Spleen (tissue), 11 donors: ENCODE results near the gene MCL1. TPM values are rescaled to one million over a fixed set of nuclear protein-coding genes. Genes with fewer than 3 reads are reported as not detected.
"Not testable (repeated sequence)": the region's sequence is repeated elsewhere in the genome, so short reads cannot be mapped to it uniquely, and the experiment has no call there.

Source experiments
- DNase-seq: peaks from one replicate; pipeline ENCODE4 v3.0.0-alpha.2; 2020
- H3K27ac ChIP-seq, 8 donors: fragments of 200-600 bp; sonication (generic) in 7 of 8; 1 replicate in 4 of 8; 2 replicates in 4 of 8; pipeline versions ENCODE4 v1.5.0 to v1.8.0; 2016 to 2021; ENCODE audit warnings: inconsistent platforms in 4 of 8, mild to moderate bottlenecking in 4 of 8, moderate library complexity in 1 of 8
- H3K27me3 ChIP-seq, 7 donors: fragments of 200-600 bp; sonication (generic) in 6 of 7; replicated peaks in 1 of 7; 1 replicate in 4 of 7; 2 replicates in 3 of 7; pipeline versions ENCODE4 v1.5.0 to v1.8.0; 2016 to 2021; ENCODE audit warnings: inconsistent platforms in 3 of 7, mild to moderate bottlenecking in 1 of 7
- H3K36me3 ChIP-seq, 6 donors: fragments of 200-600 bp; sonication (generic) in 5 of 6; 1 replicate in 4 of 6; 2 replicates in 2 of 6; pipeline versions ENCODE4 v1.5.0 to v1.8.0; 2016 to 2021; ENCODE audit warnings: inconsistent platforms in 2 of 6
- H3K4me1 ChIP-seq, 6 donors: fragments of 200-600 bp; sonication (generic) in 5 of 6; 1 replicate in 3 of 6; 2 replicates in 3 of 6; pipeline versions ENCODE4 v1.5.0 to v1.8.0; 2016 to 2021; ENCODE audit warnings: inconsistent platforms in 3 of 6
- H3K4me3 ChIP-seq, 8 donors: fragments of 200-600 bp; sonication (generic) in 7 of 8; 1 replicate in 4 of 8; 2 replicates in 4 of 8; pipeline versions ENCODE4 v1.5.0 to v1.8.0; 2016 to 2021; ENCODE audit warnings: inconsistent platforms in 4 of 8, mild to moderate bottlenecking in 4 of 8, moderate library complexity in 2 of 8
- H3K9me3 ChIP-seq, 8 donors: fragments of 200-600 bp; sonication (generic) in 7 of 8; 1 replicate in 4 of 8; 2 replicates in 4 of 8; pipeline versions ENCODE4 v1.5.0 to v1.8.0; 2016 to 2021; ENCODE audit warnings: inconsistent platforms in 4 of 8
- POLR2A ChIP-seq, 3 donors: fragments of 450-650 bp; IDR thresholded peaks; one replicate each; pipeline ENCODE4 v1.5.1; 2017; ENCODE audit warnings: antibody characterized with exemption in 3 of 3, mild to moderate bottlenecking in 1 of 3
- POLR2AphosphoS5 ChIP-seq, 3 donors: sonication (generic); formaldehyde crosslinking; IDR thresholded peaks; one replicate each; pipeline ENCODE4 v1.5.1; 2017; ENCODE audit warnings: antibody characterized with exemption in 3 of 3
- WGBS, 5 donors: extraction: QIAGEN DNeasy Blood & Tissue Kit in 3 of 5; methylation state at CpG; one replicate each; pipeline versions ENCODE4 v1.1.5 to v1.1.7; 2013 to 2018; 5-methylcytosine and 5-hydroxymethylcytosine counted together
- intact Hi-C: fragments of 100-400 bp; cut with DNase I; formaldehyde crosslinking; loops from one replicate; pipeline ENCODE4 v1.15.0; 2023; ENCODE audit warnings: low total_unique reads
- polyA plus RNA-seq, 3 donors: library from polyadenylated mRNA; stranded (reverse); fragments of 200-250 nt; gene quantifications; one replicate each; pipeline ENCODE4 v1.2.1, GENCODE V29; 2013
- total RNA-seq, 7 donors: library from RNA; depleted of rRNA in 3 of 7; stranded (reverse); fragments of >200 nt in 3 of 7; fragmentation: NEBNext Ultra II Directional in 4 of 7; extraction: Animal tissue kit (Norgen Biotek cat#: 25700) in 4 of 7; gene quantifications; one replicate each; pipeline versions ENCODE4 v1.1.0 to v1.2.1, GENCODE V29; 2016 to 2021
- TF ChIP-seq, protein P1 (sequence below), 11 experiments: fragments of 200-600 bp in 7 of 11; fragments of 450-650 bp in 4 of 11; sonication (generic) in 4 of 11; IDR thresholded peaks in 8 of 11; conservative IDR thresholded peaks in 3 of 11; 1 replicate in 7 of 11; 2 replicates in 4 of 11; pipeline versions ENCODE4 v1.4.0 to v1.8.0; 2016 to 2021; ENCODE audit warnings: antibody characterized with exemption in 11 of 11, inconsistent platforms in 4 of 11, mild to moderate bottlenecking in 1 of 11
- donor health status: healthy with polysubstance abuse.
- donor health status: DM: no; HTN: no; CAD: no; lungs with moderate emphysema.
- donor health status: DM: no; HTN: no; CAD: no.
- donor health status: Bipolar disorder and iron deficiency.
- donor health status: healthy.
- donor health status: DM: no; HTN: no; CAD: no.
- donor health status: DM: yes; HTN: yes; CAD: no.

MCL1 gene
- total and polyA plus RNA-seq, 10 donors = 75.8 to 435 (median 299) TPM

- H3K27ac ChIP-seq = peak overlapping the region; percentile 93 to 100 (median 100)
- peak overlapping the region; percentile 2 to 70 (median 34) for H3K4me3 ChIP-seq
- peak in 2 of 3 donors; percentile 59 to 61 for TF ChIP-seq POLR2AphosphoS5 (IDR thresholded peaks at IDR 0.05)
- TF ChIP-seq POLR2A (IDR thresholded peaks at IDR 0.05) = no peak
- TF ChIP-seq, protein P1, sequence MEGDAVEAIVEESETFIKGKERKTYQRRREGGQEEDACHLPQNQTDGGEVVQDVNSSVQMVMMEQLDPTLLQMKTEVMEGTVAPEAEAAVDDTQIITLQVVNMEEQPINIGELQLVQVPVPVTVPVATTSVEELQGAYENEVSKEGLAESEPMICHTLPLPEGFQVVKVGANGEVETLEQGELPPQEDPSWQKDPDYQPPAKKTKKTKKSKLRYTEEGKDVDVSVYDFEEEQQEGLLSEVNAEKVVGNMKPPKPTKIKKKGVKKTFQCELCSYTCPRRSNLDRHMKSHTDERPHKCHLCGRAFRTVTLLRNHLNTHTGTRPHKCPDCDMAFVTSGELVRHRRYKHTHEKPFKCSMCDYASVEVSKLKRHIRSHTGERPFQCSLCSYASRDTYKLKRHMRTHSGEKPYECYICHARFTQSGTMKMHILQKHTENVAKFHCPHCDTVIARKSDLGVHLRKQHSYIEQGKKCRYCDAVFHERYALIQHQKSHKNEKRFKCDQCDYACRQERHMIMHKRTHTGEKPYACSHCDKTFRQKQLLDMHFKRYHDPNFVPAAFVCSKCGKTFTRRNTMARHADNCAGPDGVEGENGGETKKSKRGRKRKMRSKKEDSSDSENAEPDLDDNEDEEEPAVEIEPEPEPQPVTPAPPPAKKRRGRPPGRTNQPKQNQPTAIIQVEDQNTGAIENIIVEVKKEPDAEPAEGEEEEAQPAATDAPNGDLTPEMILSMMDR (IDR thresholded peaks at IDR 0.05 in 8 of 11, conservative IDR thresholded peaks at IDR 0.05 in 3 of 11) = no peak
- H3K36me3 ChIP-seq = peaks cover 0 to 43% (median 22%) of the 10 kb centered on the region in 6 donors
- intact Hi-C loops = no loop called here
- peak; percentile 88 for DNase-seq
- no peaks in the 10 kb centered on the region for H3K9me3 ChIP-seq
- H3K27me3 ChIP-seq = no peaks in the 10 kb centered on the region
- 7 to 11% (median 9%) methylated on average over 10 of the region's 10 CpGs for WGBS, 5 donors
- H3K4me1 ChIP-seq = peaks cover 89 to 100% (median 100%) of the 10 kb centered on the region in 6 donors
These were observed 11.5 kb downstream of the MCL1 start for GRCh38 chr1:150567717-150568593.

DNA sequence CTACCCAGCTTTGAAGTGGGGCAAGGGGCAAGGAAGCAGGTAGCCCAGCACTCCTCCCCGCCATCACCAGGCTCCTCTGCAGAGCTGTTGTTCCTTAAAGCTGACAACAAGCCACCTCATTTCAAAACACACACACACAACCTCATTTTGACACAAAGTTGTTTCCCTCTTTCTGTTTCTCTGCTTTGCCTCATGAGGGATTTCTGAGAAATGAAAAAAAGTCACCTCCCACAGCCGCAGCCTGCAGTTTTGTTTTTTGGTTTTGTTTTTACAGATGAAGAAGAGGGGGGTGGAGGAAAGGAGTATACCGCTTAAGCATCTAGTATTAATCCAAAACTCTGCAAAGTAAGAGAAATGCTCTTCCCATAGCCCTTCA lies 12.1 kb downstream of the MCL1 start:
- H3K4me3 ChIP-seq = peak overlapping the region; percentile 2 to 70 (median 34)
- peak overlapping the region; percentile 93 to 100 (median 100) for H3K27ac ChIP-seq
- intact Hi-C loops = no loop called here
- H3K36me3 ChIP-seq = peaks cover 0 to 37% (median 16%) of the 10 kb centered on the region in 6 donors
- 2 to 12% (median 10%) methylated on average over 3 of the region's 3 CpGs for WGBS, 5 donors
- peak; percentile 86 for DNase-seq
- H3K9me3 ChIP-seq = no peaks in the 10 kb centered on the region
- peak in 1 of 3 donors; percentile 15 for TF ChIP-seq POLR2A (IDR thresholded peaks at IDR 0.05)
- TF ChIP-seq POLR2AphosphoS5 (IDR thresholded peaks at IDR 0.05) = peak in 1 of 3 donors; percentile 61
- TF ChIP-seq, protein P1 (IDR thresholded peaks at IDR 0.05 in 8 of 11, conservative IDR thresholded peaks at IDR 0.05 in 3 of 11) = no peak
- H3K4me1 ChIP-seq = peaks cover 89 to 100% (median 100%) of the 10 kb centered on the region in 6 donors
- no peaks in the 10 kb centered on the region for H3K27me3 ChIP-seq

DNA sequence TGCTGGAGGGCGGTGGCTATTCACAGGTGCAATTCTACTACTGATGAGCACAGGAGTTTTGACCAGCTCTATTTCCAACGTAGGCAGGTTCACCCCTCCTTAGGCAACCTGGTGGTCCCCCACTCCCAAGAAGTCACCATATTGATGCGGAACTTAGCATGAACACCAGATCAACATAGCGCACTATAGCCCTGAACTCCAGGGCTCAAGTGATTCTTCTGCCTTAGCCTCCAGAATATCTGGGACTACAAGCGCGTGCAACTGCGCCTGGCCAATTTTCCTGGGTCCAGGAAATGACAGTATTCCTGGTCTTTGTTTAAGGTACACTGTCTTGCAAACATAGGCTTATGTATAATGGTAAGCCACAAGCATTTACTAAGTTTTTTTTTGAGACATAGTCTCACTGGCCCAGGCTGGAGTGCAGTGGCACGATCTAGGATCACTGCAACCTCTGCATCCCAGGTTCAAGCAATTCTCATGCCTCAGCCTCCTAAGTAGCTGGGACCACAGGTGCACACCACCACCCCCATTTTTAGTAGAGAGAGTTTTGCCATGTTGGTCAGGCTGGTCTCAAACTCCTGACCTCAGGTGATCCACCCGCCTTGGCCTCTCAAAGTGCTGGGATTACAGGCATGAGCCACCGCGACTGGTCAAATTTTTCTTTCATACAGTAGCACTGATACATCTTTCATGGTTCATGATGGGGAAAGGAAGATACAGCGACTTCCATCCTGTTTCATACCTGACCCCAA lies 12.6 kb downstream of the MCL1 start:
- H3K27me3 ChIP-seq = no peaks in the 10 kb centered on the region
- peaks cover 0 to 31% (median 11%) of the 10 kb centered on the region in 6 donors for H3K36me3 ChIP-seq
- 72 to 79% (median 76%) methylated on average over 12 of the region's 12 CpGs for WGBS, 5 donors
- H3K4me1 ChIP-seq = peaks cover 84 to 100% (median 99%) of the 10 kb centered on the region in 6 donors
- DNase-seq = peak; percentile 42
- peak overlapping the region; percentile 93 to 100 (median 100) for H3K27ac ChIP-seq
- peak overlapping the region in 5 of 8 donors; percentile 33 to 70 (median 37) for H3K4me3 ChIP-seq
- H3K9me3 ChIP-seq = no peaks in the 10 kb centered on the region
- no peak for TF ChIP-seq POLR2A (IDR thresholded peaks at IDR 0.05)
- TF ChIP-seq, protein P1 (IDR thresholded peaks at IDR 0.05 in 8 of 11, conservative IDR thresholded peaks at IDR 0.05 in 3 of 11) = no peak
- peak in 2 of 3 donors; percentile 26 to 33 for TF ChIP-seq POLR2AphosphoS5 (IDR thresholded peaks at IDR 0.05)
- intact Hi-C loops = no loop called here

DNA sequence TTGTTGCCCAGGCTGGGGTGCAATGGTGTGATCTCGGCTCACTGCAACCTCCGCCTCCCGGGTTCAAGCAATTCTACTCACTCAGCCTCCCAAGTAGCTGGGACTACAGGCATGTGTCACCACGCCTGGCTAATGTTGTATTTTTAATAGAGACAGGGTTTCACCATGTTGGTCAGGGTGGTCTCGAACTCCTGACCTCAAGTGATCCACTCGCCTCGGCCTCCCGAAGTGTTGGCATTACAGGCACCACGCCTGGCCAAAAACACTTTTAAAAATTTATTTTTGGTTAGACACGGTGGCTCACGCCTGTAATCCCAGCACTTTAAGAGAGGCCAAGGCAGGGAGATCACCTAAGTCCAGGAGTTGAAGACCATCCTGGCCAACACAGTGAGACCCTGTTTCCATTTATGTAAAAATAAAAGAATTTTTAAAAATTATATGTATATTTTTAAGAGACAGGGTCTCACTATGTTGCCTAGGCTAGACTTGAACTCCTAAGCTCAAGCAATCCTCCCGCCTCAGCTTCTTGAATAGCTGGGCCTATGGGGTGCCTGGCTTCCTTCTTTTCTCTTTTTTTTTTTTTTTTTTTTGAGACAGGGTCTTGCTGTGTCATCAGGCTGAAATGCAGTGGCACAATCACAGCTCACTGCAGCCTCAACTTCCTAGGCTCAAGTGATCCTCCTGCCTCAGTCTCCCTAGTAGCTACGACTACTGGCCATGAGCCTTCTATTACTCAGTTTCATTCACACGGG lies 14.0 kb downstream of the MCL1 start:
- H3K27me3 ChIP-seq, H3K4me3 ChIP-seq, intact Hi-C loops, H3K9me3 ChIP-seq: not testable (repeated sequence)
- peak overlapping the region; percentile 93 to 100 (median 100) for H3K27ac ChIP-seq
- peaks cover 0 to 18% (median 2%) of the 10 kb centered on the region in 6 donors for H3K36me3 ChIP-seq
- 83 to 88% (median 87%) methylated on average over 14 of the region's 14 CpGs for WGBS, 5 donors
- DNase-seq = peak; percentile 64
- peaks cover 74 to 100% (median 94%) of the 10 kb centered on the region in 6 donors for H3K4me1 ChIP-seq
